Right renal cortex interstitium (tissue), 3 donors: ENCODE measurements around the gene LRRC52. TPM values are rescaled to one million over a fixed set of nuclear protein-coding genes. Genes with fewer than 3 reads are reported as not detected.

ENCODE experiments used
- DNase-seq, 3 donors: peaks; one replicate each; pipeline ENCODE4 v3.0.0-alpha.2; 2013; ENCODE audit warnings: low read depth in 3 of 3, low spot score in 2 of 3
- polyA plus RNA-seq, 3 donors: library from polyadenylated mRNA; unstranded; fragments of 120-200 nt; gene quantifications; one replicate each; pipeline ENCODE4 v1.2.1, GENCODE V29; 2013; ENCODE audit not compliant: insufficient read length in 3 of 3

Gene LRRC52
- polyA plus RNA-seq, 3 donors = not detected

DNA sequence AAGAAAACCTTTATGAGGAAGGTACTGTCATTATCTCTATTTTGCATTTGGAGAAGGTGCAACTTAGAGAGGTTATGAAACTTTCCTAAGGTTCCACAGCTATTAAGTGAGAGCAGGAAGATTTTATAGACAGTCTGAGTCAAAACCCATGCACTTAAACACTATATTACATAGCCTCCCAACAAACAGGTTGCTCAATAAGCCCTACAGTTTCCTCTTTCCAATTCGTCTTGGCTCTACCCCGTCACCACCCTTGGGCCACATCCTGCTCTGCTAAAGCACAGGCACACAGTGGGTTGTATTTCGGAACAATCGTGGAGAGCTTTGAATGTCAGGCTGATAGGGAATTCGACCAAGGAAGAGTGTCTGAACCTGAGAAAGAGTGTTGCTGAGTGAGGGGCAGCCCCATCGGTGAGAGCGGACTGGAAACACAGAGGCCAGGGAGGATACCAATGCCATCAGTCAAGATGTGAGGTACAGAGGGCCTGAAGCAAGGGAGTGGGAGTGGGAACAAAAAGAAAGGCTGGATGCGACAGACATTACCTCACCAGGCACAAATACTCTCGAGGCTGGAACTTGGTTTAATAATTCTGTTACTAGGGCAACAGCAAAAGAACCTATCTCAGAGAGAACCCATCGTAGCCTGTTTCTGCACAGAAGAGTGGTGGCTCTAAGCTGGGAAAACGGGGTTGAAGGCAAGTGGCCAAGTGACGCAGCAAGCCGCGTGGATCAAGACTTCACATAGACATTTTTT lies 6.3 kb upstream of the LRRC52 start:
- no peak for DNase-seq

DNA sequence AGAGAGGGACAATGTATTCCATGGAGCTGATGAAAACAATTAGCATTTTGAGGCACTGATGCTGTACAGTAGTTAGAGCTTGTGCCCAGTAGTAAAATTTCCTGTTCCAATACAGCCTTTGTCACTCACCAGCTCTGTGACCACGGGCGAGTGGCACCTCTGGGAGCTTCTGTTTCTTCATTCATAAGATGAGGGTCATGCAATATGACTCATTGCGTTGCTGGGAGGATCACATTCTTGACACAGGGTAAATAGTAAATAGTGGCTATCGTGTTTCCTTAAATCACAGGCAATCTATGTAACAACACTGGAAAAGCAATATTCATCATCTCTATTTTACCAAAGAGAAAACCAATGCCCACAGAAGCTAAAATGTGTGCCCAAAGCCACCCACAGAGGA lies 4.5 kb upstream of the LRRC52 start:
- DNase-seq = no peak

DNA sequence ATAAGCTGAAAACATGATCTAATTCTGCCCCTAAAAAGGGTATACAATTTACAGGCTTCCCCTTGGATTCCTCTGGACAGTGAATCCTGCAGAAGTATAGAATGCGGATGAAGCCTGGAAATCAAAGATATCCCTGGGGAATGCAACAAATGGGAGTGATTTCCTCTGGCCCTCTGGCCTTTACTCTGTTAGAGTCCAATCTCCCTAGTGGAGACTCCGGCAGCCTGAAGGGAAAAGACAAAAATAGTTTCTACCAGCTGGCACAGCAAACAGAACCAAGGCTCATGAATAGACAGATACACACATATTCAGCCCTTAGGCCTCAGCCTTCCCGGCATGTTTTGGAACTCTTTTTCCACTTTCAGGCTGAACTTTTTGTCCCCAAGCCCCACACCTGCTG lies 3.9 kb upstream of the LRRC52 start:
- no peak for DNase-seq

DNA sequence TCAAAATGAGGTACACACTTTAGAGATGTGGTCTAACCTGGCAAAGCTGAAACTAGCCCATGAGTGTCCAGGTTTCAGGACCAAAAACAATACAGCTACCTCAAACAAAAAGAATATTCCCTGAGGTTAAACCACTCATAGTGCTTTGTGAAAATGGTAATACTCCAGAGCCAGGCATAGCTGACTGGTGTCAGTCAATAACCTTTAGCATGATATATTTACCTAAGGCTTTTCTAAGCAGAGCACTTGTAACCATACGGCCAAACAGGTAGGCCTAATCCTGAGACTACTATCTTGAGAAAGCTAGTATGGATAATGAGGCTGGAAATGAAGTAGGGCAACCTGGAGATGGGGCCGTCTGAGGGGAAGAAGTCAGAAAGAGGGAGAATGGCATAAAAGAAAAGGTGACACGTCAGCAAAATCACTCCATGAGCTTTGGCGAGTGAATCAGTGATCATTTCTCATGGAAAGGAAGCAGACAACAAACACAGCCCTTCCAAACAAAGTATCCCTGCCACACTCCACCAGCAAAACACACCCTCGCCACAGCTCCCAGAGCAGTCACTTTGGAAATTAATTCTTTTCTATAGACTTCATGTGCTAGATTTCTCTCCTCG lies 1.7 kb upstream of the LRRC52 start:
- DNase-seq = no peak

DNA sequence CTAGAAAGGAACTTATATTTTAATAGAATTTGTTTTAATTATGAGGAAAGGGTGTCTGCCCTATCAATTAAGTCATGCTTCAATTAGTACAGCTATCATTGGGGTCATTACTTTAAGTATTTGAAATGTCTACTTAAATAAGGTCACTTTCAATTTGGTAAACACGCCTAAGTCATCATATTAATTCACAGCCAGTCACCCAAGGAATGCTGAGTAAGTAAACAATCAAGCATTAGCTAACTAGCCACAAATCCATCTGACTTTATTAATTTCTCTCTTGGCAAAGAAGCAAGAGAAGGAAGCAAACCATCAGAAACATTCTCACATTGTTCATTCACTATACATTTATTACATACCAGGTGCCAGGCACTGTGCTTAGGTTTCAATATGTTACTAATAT lies 1.2 kb upstream of the LRRC52 start:
- no peak for DNase-seq

DNA sequence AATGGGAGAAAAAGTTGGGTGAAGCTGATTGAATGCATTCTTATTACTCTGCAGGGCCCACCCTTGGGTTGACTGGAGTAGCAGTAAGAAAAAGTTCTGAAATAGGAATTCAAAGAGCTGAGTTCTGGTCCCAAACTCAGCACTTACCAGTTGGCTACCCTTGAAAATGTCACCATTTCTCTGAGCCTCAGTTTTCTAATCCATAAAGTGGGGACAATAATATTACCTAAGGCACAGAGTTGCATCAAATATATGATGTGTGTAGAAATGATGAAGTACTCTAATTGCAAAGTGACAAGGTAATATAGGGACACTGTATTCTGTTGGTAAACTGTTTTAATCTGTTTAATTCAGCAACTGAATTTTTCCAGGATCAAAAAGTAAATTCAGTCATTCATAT lies 1.2 kb downstream of the LRRC52 start:
- DNase-seq = no peak

DNA sequence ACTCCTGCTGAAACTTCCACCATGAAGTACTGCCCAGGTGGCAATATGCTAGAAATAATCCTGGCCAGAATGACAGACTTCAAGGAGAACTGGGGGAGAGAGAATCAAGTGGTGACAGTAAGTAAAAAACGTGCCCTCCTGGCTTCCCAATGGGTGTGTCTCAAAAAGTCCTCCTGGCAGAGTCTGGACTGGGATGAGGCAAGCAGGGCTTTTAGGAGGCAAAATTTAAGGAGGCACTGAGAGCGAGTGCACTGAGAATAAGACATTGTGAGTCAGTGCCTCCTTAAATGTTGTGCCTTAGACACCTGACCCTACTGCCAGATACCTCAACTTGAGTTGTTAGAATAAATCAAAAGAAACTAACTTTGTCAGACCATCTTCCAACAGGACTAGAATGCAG lies 2.2 kb downstream of the LRRC52 start:
- DNase-seq = no peak

DNA sequence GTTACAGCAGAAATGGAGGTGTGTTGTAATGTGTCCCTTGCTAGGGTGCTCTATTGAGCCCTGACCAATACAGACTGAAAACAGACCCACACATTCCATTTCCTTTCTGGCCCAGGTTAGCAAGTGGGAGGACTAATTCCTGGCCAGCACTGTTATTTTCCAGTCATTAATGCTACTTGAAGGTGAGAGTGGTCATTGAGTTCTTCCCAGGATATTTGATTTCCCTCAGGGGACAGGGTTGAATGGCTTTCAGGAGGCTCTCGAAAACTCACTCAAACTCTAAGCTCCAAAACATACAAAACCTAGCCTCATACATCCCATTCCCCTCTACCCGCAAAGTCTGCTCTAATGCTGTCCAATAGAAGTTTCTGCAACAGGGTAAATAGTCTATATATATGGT lies 6.2 kb downstream of the LRRC52 start:
- no peak for DNase-seq

DNA sequence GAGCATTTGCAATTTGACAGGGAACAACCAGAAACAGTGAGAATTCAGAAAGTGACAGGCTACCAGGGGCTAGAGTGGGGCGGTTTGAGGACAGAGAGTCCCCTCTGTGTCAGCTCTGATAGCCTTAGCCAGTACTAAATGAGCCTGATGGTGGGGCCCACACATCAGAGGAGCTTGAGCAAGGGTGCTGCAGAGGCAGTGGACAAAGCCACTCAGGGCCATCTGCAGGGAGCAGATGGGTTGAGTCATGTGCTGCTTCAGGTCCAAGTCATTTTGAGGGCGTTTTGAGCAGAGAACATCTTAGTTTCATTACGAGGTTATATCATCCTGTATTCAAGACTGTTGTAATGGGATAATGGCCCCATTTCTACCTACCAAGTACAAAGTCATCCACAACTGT lies 7.7 kb downstream of the LRRC52 start:
- no peak for DNase-seq

DNA sequence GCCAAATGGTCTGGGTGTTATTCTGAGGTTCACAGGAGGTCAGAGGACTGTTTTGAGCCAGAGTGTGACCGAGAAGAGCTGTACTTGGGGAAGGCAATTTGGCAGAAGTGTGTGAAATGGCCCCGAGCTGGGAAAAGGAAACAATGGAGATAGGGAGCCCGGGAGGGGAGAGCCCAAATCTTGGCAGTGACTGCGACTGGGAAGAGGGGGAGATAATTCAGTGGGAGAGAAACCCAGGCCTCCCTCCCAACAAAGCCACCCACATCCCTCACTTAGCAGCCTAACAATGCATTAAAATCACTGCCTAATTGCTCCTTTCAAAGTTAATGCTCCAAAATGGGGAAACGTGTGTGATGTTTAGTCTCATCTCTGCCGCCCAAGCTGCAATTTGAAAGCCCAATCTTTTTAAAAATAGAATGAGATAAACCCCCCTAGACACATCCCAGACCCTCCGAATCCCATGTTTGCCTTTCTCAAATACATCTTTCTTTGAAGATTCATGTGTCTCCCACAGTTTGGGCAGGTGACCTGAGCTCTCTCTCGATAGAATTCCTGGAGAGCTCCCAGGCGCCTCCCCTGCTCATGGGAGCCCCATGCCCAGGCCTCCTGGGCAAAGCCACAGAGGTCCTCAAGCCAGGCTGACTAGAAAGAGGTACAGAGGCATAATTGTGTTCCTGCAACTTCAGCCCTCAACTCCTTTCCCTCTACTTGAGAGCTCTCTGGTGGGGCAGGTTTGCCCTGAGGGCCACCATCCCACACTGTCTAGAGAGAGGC lies 17.3 kb downstream of the LRRC52 start:
- DNase-seq = no peak

DNA sequence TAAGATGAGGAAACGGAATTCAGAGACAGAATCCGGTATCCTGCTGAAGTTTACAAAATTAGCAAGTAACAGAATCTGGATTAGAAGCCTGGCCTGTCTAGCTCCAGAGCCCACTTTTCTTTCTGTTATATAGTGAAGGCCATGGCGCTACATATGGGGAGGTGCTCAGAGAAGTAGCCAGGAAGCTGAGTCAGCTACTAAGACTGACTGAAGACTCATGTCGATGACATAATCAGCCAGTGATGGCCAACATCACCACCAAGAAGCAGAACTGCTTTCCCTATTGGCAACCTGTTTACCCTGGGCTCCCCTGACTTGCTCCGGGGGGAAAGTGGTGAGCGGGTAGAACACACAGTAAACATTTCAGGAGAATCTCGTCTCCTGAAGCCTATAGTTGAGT lies 18.8 kb downstream of the LRRC52 start:
- no peak for DNase-seq

DNA sequence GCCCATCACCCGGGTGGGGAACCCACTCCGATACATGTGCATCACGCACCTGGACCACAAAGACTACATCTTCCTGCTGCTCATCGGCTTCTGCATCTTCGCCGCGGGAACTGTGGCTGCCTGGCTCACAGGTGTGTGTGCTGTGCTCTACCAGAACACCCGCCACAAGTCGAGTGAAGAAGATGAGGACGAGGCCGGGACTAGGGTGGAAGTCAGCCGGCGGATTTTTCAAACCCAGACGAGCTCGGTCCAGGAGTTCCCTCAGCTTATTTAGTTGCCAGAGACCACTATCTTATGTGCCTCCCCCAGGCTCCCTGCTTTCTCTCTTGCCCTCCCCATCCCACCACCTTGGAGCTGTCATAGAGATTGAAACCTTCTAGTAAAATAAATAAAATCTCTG lies 19.8 kb downstream of the LRRC52 start:
- no peak for DNase-seq

DNA sequence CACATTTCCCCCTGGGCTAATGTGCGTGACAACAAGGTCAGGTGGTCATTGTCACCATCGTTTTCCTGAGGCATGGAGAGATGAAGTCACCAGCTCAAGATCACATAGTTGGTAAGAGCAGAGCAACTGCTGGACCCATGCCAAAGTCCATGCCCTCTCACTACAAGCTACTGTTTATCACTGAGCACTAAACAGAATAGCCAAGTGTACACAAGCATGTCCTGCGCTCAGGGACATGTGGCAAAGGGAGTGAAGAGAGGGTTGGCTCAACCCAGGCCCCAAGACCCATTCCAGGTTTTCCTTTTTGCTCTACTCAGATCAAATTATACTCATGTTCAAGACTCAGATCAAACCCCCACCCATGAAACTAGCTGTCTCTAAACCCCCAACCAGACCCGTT lies 20.8 kb downstream of the LRRC52 start:
- no peak for DNase-seq

DNA sequence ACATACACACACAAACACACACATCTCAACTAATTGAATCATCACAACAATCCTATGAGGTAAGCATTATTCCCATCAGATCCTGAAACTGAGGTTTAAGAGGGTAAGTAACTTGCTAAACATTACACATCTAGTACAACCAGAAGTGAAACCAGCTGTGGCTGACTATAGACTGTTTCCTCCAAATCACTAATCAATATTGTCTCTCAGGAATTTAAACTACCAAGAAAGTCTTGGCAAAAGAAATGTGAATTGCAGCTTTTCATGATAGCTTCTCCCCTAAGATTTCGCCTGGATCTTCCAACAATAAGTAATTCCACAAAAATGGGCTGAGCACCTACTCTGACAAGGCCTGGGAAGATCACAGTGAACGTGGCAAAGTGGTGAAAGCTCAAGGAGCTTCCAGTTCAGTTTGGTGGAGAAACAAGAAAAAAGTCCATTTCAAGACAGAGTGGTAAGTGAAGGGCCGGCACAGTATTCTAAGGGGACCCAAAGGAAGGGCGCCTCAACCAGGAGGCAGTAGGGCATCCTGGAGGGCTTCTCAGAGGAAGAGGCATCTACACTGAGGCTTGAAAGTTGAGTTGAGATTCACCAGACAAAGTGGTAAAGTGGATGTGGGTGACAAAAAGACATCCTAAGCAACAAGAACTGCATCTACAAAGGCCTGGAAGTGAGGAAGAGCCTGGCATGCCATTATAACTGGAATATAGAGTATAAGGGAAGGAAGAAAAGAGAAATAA lies 22.1 kb downstream of the LRRC52 start:
- no peak for DNase-seq

DNA sequence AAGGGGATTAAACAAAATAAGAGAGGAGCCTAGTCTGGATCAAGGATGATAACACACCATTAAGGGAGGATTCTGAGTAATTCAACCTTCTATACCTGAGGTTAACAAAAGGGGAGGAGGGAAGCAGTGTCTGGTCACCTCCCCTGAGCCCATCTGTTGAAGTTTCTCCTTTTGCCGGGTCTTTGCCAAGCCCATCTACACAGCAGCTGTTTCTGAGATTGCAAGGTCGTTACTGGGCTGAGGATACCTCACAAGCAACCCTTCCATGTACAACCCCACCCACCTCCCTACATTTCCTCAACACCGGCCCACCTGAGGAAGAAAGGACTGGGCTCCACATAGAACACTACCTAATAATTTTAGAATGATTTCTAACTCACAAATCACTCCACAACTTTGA lies 26.3 kb downstream of the LRRC52 start:
- no peak for DNase-seq

DNA sequence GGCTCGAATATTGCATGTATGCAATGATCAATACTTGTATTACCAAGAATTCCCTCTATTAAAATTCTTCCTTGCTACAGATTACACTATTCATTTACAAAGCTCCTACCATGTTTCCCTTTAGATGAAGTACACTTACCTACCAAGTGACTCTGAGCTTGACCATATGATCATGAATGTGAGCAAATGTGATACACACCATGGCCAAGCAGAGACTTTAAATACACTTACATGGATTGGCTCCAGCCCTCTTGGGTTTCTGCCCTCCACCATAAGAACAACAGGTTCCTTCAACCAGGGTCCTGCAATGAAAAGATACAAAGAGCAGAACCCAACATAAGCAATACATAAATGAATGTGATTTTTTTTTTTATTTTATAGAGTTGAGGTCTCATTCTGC lies 30.0 kb downstream of the LRRC52 start:
- no peak for DNase-seq

DNA sequence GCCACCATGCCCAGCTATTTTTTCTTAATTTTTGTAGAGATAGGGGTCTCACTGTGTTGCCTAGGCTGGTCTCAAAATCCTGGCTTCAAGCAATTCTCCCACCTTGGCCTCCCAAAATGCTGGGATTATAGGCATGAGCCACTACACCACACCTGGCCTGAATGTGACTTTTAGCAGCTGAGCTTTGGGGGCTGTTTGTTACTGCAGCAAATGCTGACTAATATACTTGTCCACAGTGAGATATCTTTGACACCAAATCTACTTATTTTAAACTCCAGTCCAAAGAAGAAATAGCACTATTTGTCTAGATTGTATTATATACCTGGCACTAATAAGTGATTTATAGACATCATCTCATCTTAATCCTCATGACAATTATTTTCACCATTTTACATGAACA lies 30.5 kb downstream of the LRRC52 start:
- DNase-seq = no peak

DNA sequence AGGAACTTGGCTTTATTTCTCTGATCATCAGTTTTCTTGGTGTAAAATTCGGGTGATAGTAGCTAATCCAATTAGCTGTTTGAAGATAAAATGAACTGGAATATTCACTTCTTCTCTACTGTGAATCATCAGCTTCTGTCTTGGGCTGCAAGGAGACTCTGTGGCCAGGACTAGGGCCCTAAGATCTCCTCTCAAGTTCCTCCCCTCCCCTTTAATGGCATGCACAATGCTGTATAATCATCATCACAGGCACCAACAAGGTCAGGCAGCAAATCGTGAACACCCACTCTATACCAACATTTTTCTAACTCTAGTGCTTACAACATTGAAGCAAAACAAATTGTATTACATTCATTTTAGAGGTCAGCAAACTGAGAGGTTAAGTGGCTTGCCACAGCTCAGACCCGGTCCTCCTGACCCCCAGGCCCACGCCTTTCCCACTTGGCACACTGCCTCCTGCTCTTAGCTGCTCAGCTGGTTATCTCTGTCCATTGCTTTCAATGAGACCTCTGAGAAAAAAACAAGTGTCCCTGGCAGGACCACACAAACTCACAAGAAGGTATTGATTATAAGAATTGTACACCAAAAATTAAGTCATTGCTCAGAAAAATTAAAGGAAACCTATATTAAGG lies 31.8 kb downstream of the LRRC52 start:
- no peak for DNase-seq

DNA sequence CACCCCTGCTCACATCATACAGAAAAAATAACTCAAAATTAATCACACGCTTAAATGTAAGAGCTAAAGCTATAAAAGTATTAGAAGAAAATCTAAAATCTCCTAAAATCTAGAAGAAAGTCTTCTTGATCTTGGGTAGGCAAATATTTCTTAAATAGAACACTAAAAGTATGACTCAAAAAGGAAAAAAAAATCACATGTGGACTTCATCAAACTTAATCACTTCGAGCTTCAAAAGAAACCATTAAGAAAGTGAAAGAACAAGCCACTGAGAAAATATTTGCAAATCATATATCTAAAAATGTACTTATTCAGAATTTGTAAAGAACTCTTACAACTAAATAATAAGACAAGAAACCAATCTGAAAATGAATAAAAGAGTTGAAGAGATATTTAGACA lies 32.7 kb downstream of the LRRC52 start:
- no peak for DNase-seq

DNA sequence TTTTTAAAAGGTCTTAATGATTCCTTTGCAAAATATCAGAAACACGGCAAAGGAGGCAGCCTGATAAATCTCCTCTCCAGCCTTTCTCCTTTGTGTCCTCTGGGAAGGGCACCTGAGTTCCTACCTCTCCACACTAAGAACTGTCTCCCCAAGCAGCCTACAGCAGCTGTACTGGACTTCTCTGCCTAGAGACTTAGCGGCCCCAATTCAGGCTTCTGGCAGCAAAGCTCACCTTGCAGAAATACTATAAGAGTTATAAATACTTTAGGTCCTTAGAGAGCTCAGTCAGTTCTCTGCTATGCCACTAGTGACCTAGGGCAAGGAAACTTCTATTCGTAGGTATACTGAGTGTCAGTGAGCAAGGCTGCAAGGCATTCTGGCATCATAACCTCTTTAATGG lies 33.9 kb downstream of the LRRC52 start:
- no peak for DNase-seq
